Measurements from ENCODE around the gene LPGAT1.

DNA sequence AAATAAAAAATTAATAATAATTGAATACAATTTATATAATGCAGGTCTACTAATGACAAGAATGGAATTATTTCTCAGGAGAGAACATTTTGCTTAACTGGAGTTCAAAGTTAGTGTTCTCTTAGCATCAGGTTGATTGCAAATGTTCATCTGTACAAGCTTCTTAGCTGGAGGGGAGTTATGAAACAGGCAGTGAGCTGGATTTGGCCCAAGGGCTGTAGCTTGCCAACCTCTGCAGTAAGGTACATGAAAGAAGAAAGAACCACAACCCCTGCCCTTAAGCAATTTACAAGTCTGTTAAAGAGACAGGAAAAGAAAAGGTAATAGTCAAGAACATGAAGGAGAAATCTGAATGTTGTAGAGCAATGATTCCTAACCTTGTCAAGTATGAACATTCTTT, 17.0 kb downstream of the LPGAT1 start:
- TF ChIP-seq, protein P1, sequence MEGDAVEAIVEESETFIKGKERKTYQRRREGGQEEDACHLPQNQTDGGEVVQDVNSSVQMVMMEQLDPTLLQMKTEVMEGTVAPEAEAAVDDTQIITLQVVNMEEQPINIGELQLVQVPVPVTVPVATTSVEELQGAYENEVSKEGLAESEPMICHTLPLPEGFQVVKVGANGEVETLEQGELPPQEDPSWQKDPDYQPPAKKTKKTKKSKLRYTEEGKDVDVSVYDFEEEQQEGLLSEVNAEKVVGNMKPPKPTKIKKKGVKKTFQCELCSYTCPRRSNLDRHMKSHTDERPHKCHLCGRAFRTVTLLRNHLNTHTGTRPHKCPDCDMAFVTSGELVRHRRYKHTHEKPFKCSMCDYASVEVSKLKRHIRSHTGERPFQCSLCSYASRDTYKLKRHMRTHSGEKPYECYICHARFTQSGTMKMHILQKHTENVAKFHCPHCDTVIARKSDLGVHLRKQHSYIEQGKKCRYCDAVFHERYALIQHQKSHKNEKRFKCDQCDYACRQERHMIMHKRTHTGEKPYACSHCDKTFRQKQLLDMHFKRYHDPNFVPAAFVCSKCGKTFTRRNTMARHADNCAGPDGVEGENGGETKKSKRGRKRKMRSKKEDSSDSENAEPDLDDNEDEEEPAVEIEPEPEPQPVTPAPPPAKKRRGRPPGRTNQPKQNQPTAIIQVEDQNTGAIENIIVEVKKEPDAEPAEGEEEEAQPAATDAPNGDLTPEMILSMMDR (IDR thresholded peaks at IDR 0.05), result no peak
- no peak for TF ChIP-seq MYC (IDR thresholded peaks at IDR 0.05; ENCODE audit: borderline replicate concordance, low read length)
- no peak for TF ChIP-seq SMC3 (IDR thresholded peaks at IDR 0.05)
- no peak for TF ChIP-seq RCOR1 (IDR thresholded peaks at IDR 0.05; ENCODE audit: low read depth, low read length)
- no peak for TF ChIP-seq POLR2A (IDR thresholded peaks at IDR 0.05; ENCODE audit: low read length)
- no peak for TF ChIP-seq EP300 (IDR thresholded peaks at IDR 0.05)
- no peak for TF ChIP-seq JUN (IDR thresholded peaks at IDR 0.05)
- no peak for TF ChIP-seq TFCP2L1 (CRISPR knock-in tag; IDR thresholded peaks at IDR 0.05)
- TF ChIP-seq CBX2 (IDR thresholded peaks at IDR 0.05; ENCODE audit: borderline replicate concordance, low read depth), result no peak
- no peak for TF ChIP-seq CHD2 (IDR thresholded peaks at IDR 0.05; ENCODE audit: low read length, partially characterized antibody)
- no peak for TF ChIP-seq NR3C1 (IDR thresholded peaks at IDR 0.05)
- TF ChIP-seq, protein P2, sequence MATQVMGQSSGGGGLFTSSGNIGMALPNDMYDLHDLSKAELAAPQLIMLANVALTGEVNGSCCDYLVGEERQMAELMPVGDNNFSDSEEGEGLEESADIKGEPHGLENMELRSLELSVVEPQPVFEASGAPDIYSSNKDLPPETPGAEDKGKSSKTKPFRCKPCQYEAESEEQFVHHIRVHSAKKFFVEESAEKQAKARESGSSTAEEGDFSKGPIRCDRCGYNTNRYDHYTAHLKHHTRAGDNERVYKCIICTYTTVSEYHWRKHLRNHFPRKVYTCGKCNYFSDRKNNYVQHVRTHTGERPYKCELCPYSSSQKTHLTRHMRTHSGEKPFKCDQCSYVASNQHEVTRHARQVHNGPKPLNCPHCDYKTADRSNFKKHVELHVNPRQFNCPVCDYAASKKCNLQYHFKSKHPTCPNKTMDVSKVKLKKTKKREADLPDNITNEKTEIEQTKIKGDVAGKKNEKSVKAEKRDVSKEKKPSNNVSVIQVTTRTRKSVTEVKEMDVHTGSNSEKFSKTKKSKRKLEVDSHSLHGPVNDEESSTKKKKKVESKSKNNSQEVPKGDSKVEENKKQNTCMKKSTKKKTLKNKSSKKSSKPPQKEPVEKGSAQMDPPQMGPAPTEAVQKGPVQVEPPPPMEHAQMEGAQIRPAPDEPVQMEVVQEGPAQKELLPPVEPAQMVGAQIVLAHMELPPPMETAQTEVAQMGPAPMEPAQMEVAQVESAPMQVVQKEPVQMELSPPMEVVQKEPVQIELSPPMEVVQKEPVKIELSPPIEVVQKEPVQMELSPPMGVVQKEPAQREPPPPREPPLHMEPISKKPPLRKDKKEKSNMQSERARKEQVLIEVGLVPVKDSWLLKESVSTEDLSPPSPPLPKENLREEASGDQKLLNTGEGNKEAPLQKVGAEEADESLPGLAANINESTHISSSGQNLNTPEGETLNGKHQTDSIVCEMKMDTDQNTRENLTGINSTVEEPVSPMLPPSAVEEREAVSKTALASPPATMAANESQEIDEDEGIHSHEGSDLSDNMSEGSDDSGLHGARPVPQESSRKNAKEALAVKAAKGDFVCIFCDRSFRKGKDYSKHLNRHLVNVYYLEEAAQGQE (IDR thresholded peaks at IDR 0.05), result no peak
- no peak for TF ChIP-seq TP53 (CRISPR knock-in tag; IDR thresholded peaks at IDR 0.05)
